ENCODE measurements around the gene FGG.

FGG gene

DNA sequence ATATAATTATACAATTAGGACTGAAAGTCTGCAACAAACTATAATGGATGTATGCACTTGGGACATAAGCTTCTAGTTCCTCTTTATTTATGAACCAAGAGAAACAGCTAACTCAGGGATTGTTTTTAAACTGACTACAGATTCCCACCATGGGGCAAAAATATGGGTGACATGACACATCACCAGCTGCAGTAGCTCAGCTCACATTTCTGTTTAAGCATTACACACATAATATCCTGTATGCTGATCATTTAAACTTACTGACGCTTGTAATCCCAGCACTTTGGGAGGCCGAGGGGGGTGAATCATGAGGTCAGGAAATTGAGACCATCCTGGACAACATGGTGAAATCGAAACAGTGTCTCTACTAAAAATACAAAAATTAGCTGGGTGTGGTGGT, 38.1 kb downstream of the FGG start (continued):
- no peak for TF ChIP-seq ZSCAN23 (tag by site-specific recombination; IDR thresholded peaks at IDR 0.05)
- TF ChIP-seq, protein P1, sequence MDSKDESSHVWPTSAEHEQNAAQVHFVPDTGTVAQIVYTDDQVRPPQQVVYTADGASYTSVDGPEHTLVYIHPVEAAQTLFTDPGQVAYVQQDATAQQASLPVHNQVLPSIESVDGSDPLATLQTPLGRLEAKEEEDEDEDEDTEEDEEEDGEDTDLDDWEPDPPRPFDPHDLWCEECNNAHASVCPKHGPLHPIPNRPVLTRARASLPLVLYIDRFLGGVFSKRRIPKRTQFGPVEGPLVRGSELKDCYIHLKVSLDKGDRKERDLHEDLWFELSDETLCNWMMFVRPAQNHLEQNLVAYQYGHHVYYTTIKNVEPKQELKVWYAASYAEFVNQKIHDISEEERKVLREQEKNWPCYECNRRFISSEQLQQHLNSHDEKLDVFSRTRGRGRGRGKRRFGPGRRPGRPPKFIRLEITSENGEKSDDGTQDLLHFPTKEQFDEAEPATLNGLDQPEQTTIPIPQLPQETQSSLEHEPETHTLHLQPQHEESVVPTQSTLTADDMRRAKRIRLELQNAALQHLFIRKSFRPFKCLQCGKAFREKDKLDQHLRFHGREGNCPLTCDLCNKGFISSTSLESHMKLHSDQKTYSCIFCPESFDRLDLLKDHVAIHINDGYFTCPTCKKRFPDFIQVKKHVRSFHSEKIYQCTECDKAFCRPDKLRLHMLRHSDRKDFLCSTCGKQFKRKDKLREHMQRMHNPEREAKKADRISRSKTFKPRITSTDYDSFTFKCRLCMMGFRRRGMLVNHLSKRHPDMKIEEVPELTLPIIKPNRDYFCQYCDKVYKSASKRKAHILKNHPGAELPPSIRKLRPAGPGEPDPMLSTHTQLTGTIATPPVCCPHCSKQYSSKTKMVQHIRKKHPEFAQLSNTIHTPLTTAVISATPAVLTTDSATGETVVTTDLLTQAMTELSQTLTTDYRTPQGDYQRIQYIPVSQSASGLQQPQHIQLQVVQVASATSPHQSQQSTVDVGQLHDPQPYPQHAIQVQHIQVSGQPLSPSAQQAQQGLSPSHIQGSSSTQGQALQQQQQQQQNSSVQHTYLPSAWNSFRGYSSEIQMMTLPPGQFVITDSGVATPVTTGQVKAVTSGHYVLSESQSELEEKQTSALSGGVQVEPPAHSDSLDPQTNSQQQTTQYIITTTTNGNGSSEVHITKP (tag by site-specific recombination; IDR thresholded peaks at IDR 0.05): no peak
- no peak for TF ChIP-seq ZNF600 (tag by site-specific recombination; IDR thresholded peaks at IDR 0.05)
- TF ChIP-seq HOXC10 (CRISPR knock-in tag; IDR thresholded peaks at IDR 0.05): no peak
- no peak for TF ChIP-seq ZNF707 (tag by site-specific recombination; IDR thresholded peaks at IDR 0.05)

DNA sequence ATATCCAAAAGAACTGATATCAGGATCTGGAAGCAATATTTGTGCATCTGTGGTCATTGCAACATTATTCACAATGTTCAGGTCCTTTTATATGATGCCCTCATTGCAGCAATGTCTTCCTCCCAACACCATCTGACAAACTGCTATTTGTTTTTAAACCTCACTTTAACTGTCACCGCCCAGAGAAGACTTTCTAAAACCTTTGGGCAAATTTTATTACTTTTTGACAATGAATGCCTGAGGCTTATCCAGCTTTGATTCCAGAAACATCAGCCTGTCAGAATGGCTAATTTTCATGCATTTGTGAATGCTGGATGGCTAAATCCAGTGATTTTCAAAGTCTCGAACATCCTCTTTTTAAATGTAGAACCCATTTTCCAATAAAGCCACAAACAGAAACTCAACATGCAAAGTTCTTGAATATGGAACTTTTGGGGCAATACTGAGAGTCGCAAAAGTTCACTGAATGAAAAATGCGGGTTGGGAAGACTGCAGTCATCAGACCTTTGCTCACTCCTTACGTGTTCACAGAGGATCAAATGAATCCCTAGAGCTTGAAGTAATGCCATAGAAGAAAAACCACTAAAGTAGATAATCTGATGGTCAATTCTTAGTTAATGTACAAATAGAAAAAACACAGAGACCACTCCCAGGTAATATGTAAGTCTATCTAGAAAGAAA, 39.1 kb downstream of the FGG start:
- no peaks in the 10 kb centered on the region for H3K36me3 ChIP-seq (ENCODE audit: control insufficient read depth in 2 of 2, insufficient read depth in 1 of 2, low read length in 2 of 2)
- H3K4me1 ChIP-seq (ENCODE audit: control insufficient read depth, insufficient read depth, low read length): no peaks in the 10 kb centered on the region
- ChIA-PET POLR2A (no interaction called here), CTCF (no interaction called here)
- no peak overlapping the region for H3K27ac ChIP-seq (ENCODE audit: extremely low read depth, low read depth, low read length)
- TF ChIP-seq REPIN1 (tag by site-specific recombination; IDR thresholded peaks at IDR 0.05; ENCODE audit: low read depth) (no peak), ZFP3 (tag by site-specific recombination; IDR thresholded peaks at IDR 0.05; ENCODE audit: low read depth) (no peak), ZNF473 (tag by site-specific recombination; IDR thresholded peaks at IDR 0.05) (no peak), ZNF335 (tag by site-specific recombination; conservative IDR thresholded peaks at IDR 0.05) (no peak), BCL11B (tag by site-specific recombination; IDR thresholded peaks at IDR 0.05; ENCODE audit: low read depth) (no peak), ZNF837 (tag by site-specific recombination; IDR thresholded peaks at IDR 0.05) (no peak), ZNF292 (tag by site-specific recombination; IDR thresholded peaks at IDR 0.05; ENCODE audit: borderline replicate concordance, low read depth) (no peak), ZNF670 (tag by site-specific recombination; IDR thresholded peaks at IDR 0.05; ENCODE audit: low read depth) (no peak), ZNF133 (tag by site-specific recombination; IDR thresholded peaks at IDR 0.05) (no peak)
- no peaks in the 10 kb centered on the region for H3K9me3 ChIP-seq (ENCODE audit: control insufficient read depth, insufficient read depth, low read depth, low read length)
- no peak overlapping the region for H3K4me3 ChIP-seq (ENCODE audit: low read depth, low read length)

DNA sequence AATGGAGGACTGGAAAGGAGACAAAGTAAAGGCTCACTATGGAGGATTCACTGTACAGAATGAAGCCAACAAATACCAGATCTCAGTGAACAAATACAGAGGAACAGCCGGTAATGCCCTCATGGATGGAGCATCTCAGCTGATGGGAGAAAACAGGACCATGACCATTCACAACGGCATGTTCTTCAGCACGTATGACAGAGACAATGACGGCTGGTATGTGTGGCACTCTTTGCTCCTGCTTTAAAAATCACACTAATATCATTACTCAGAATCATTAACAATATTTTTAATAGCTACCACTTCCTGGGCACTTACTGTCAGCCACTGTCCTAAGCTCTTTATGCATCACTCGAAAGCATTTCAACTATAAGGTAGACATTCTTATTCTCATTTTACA, 42.9 kb downstream of the FGG start:
- no peak overlapping the region for H3K27ac ChIP-seq (ENCODE audit: extremely low read depth, low read depth, low read length)
- H3K36me3 ChIP-seq (ENCODE audit: control insufficient read depth in 2 of 2, insufficient read depth in 1 of 2, low read length in 2 of 2): no peaks in the 10 kb centered on the region
- H3K4me1 ChIP-seq (ENCODE audit: control insufficient read depth, insufficient read depth, low read length): no peaks in the 10 kb centered on the region
- H3K9me3 ChIP-seq (ENCODE audit: control insufficient read depth, insufficient read depth, low read depth, low read length): no peaks in the 10 kb centered on the region
- ChIA-PET CTCF (interaction anchor here (0.6 to 3.0 kb wide), 2 partner anchors 11 to 68 kb away, joined by 3 to 9 read pairs; no protein-coding TSS in a partner anchor), POLR2A (no interaction called here)
- no peak overlapping the region for H3K4me3 ChIP-seq (ENCODE audit: low read depth, low read length)
- TF ChIP-seq ZNF654 (tag by site-specific recombination; IDR thresholded peaks at IDR 0.05; ENCODE audit: low read depth): no peak
- TF ChIP-seq ZSCAN16 (tag by site-specific recombination; IDR thresholded peaks at IDR 0.05): no peak
- no peak for TF ChIP-seq ZNF701 (tag by site-specific recombination; IDR thresholded peaks at IDR 0.05)
- no peak for TF ChIP-seq ZNF10 (tag by site-specific recombination; IDR thresholded peaks at IDR 0.05)
- TF ChIP-seq ZNF366 (tag by site-specific recombination; conservative IDR thresholded peaks at IDR 0.05): no peak
- no peak for TF ChIP-seq ZNF510 (tag by site-specific recombination; IDR thresholded peaks at IDR 0.05; ENCODE audit: insufficient replicate concordance)
- no peak for TF ChIP-seq GFI1B (tag by site-specific recombination; IDR thresholded peaks at IDR 0.05)
- TF ChIP-seq, protein P2, sequence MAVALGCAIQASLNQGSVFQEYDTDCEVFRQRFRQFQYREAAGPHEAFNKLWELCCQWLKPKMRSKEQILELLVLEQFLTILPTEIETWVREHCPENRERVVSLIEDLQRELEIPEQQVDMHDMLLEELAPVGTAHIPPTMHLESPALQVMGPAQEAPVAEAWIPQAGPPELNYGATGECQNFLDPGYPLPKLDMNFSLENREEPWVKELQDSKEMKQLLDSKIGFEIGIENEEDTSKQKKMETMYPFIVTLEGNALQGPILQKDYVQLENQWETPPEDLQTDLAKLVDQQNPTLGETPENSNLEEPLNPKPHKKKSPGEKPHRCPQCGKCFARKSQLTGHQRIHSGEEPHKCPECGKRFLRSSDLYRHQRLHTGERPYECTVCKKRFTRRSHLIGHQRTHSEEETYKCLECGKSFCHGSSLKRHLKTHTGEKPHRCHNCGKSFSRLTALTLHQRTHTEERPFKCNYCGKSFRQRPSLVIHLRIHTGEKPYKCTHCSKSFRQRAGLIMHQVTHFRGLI (tag by site-specific recombination; IDR thresholded peaks at IDR 0.05): no peak
- no peak for TF ChIP-seq ZNF843 (tag by site-specific recombination; IDR thresholded peaks at IDR 0.05)
- no peak for TF ChIP-seq GLIS1 (tag by site-specific recombination; IDR thresholded peaks at IDR 0.05)
- no peak for TF ChIP-seq ZFP3 (tag by site-specific recombination; IDR thresholded peaks at IDR 0.05; ENCODE audit: low read depth)
- TF ChIP-seq, protein P3, sequence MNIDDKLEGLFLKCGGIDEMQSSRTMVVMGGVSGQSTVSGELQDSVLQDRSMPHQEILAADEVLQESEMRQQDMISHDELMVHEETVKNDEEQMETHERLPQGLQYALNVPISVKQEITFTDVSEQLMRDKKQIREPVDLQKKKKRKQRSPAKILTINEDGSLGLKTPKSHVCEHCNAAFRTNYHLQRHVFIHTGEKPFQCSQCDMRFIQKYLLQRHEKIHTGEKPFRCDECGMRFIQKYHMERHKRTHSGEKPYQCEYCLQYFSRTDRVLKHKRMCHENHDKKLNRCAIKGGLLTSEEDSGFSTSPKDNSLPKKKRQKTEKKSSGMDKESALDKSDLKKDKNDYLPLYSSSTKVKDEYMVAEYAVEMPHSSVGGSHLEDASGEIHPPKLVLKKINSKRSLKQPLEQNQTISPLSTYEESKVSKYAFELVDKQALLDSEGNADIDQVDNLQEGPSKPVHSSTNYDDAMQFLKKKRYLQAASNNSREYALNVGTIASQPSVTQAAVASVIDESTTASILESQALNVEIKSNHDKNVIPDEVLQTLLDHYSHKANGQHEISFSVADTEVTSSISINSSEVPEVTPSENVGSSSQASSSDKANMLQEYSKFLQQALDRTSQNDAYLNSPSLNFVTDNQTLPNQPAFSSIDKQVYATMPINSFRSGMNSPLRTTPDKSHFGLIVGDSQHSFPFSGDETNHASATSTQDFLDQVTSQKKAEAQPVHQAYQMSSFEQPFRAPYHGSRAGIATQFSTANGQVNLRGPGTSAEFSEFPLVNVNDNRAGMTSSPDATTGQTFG (tag by site-specific recombination; IDR thresholded peaks at IDR 0.05; ENCODE audit: borderline replicate concordance): no peak
- no peak for TF ChIP-seq ZXDB (tag by site-specific recombination; IDR thresholded peaks at IDR 0.05)
- TF ChIP-seq HOXC10 (CRISPR knock-in tag; IDR thresholded peaks at IDR 0.05): no peak

All from HEK293 (cell line).